Immature natural killer cell (primary cell): Measurements from ENCODE around the gene PCDHB16. TPM values are rescaled to one million over a fixed set of nuclear protein-coding genes. Genes with fewer than 3 reads are reported as not detected.
"Not testable (repeated sequence)": the region's sequence is repeated elsewhere in the genome, so short reads cannot be mapped to it uniquely, and the experiment has no call there.

ENCODE experiments used
- DNase-seq, 3 donors: peaks; one replicate each; pipeline ENCODE4 v3.0.0; 2022; ENCODE audit warnings: mixed read lengths in 1 of 3
- H3K27ac Mint-ChIP-seq, 6 donors: one replicate each; pipeline ENCODE4 v1.8.0; 2020; ENCODE audit warnings: mixed read lengths in 6 of 6, mild to moderate bottlenecking in 5 of 6, inconsistent platforms in 4 of 6, moderate library complexity in 3 of 6
- H3K27me3 Mint-ChIP-seq, 3 donors: one replicate each; pipeline ENCODE4 v1.8.0; 2020 to 2021; ENCODE audit warnings: low read depth in 3 of 3, mild to moderate bottlenecking in 3 of 3, mixed read lengths in 3 of 3, moderate library complexity in 3 of 3, inconsistent platforms in 1 of 3
- H3K36me3 Mint-ChIP-seq, 3 donors: one replicate each; pipeline ENCODE4 v1.8.0; 2020; ENCODE audit warnings: mixed read lengths in 3 of 3, inconsistent platforms in 2 of 3, mild to moderate bottlenecking in 2 of 3
- H3K4me1 Mint-ChIP-seq, 2 donors: one replicate each; pipeline ENCODE4 v1.8.0; 2020; ENCODE audit warnings: inconsistent platforms in 2 of 2, mild to moderate bottlenecking in 2 of 2, mixed read lengths in 2 of 2, moderate library complexity in 1 of 2
- H3K4me3 Mint-ChIP-seq, 5 donors: one replicate each; pipeline ENCODE4 v1.8.0; 2020; ENCODE audit warnings: mild to moderate bottlenecking in 5 of 5, mixed read lengths in 5 of 5, inconsistent platforms in 3 of 5, moderate library complexity in 3 of 5
- H3K9me3 Mint-ChIP-seq, 6 donors: one replicate each; pipeline ENCODE4 v1.8.0; 2020; ENCODE audit warnings: mild to moderate bottlenecking in 6 of 6, mixed read lengths in 6 of 6, inconsistent platforms in 4 of 6, moderate library complexity in 3 of 6
- polyA plus RNA-seq, 3 donors: library from polyadenylated mRNA; unstranded; fragments of 300-500 nt; fragmentation: Illumina TruSeq; gene quantifications; one replicate each; pipeline ENCODE4 v1.2.3, GENCODE V29; 2021

The PCDHB16 gene
- polyA plus RNA-seq, 3 donors from 2014 or later, result not detected

DNA sequence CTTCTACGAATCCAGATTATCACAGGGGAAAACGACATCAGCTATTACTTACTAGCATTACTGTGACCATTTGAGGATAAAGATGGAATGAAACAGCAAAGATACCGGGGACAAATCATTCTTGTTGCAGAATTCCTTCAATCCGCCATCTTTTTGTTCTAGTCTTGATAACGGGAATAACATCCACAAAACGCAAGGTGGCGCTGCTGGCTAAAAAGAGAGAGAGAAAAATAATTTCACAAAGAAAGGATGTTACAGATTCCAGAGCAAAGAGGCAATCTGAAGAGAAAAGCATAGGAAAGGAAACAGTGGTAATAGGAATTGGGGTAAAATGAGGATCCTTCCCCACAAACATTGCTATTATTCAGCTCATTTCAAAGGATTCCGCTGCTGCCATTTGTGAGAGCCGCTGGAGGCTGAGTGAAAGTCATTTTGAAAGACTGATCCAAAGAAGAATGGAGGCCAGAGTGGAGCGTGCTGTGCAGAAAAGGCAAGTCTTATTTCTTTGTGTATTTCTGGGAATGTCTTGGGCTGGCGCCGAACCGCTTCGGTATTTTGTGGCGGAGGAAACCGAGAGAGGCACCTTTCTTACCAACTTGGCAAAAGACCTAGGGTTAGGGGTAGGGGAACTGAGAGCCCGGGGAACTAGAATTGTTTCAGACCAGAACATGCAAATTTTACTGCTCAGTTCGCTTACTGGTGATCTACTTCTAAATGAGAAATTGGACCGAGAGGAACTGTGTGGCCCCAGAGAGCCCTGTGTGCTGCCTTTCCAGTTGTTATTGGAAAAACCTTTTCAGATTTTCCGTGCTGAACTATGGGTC, 9.6 kb upstream of the PCDHB16 start, which contains the start of gene PCDHB7:
PCDHB7 (plus strand) TSS at position 264 of the 824 bp plus-strand sequence; CDS start at position 456, 192 bp downstream.
- no peaks in the 10 kb centered on the region for H3K4me1 Mint-ChIP-seq
- peaks cover 7 to 15% (median 11%) of the 10 kb centered on the region in 6 donors for H3K9me3 Mint-ChIP-seq
- peak in 1 of 3 donors; percentile 9 for DNase-seq
- H3K4me3 Mint-ChIP-seq, result peak within 1 kb of the TSS in 1 of 5 donors; percentile 11
- H3K27ac Mint-ChIP-seq, result no peak within 1 kb of the TSS
- H3K36me3 Mint-ChIP-seq, result peaks cover 0 to 5% (median 0%) of the 10 kb centered on the region in 3 donors
- H3K27me3 Mint-ChIP-seq, result peaks cover 5 to 18% (median 7%) of the 10 kb centered on the region in 3 donors

DNA sequence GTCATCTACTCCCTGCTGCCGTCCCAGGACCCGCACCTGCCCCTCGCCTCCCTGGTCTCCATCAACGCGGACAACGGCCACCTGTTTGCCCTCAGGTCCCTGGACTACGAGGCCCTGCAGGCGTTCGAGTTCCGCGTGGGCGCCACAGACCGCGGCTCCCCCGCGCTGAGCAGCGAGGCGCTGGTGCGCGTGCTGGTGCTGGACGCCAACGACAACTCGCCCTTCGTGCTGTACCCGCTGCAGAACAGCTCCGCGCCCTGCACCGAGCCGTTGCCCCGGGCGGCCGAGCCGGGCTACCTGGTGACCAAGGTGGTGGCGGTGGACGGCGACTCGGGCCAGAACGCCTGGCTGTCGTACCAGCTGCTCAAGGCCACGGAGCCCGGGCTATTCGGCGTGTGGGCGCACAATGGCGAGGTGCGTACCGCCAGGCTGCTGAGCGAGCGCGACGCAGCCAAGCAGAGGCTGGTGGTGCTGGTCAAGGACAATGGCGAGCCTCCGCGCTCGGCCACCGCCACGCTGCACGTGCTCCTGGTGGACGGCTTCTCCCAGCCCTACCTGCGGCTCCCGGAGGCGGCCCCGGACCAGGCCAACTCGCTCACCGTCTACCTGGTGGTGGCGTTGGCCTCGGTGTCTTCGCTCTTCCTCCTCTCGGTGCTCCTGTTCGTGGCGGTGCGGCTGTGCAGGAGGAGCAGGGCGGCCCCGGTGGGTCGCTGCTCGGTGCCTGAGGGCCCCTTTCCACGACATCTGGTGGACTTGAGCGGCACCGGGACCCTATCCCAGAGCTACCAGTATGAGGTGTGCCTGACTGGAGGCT, 7.7 kb upstream of the PCDHB16 start:
- Mint-ChIP-seq H3K9me3 (peaks cover 4 to 12% (median 7%) of the 10 kb centered on the region in 6 donors), H3K27me3 (peaks cover 5 to 15% (median 7%) of the 10 kb centered on the region in 3 donors)
- not testable (repeated sequence) for H3K27ac Mint-ChIP-seq, H3K4me3 Mint-ChIP-seq, H3K36me3 Mint-ChIP-seq, DNase-seq, H3K4me1 Mint-ChIP-seq

DNA sequence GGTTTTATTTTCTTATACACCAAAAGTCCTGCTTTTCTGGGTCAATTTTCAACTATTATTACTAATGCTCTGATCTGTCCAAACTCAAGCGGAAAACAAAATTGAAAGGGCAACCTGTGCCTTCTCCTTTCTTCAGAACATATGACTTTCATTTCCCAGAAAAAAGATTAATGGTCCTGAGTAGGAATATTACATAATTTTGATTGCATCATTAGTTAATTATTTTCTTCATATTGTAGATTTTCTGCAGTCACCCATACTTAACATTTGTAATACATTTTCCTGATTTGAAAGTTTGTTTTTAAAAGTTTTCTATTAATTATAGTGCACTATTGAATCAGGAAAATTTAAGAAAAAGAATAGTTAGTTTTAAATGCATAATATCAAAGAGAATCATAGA, 6.3 kb upstream of the PCDHB16 start:
- Mint-ChIP-seq H3K4me3 (no peak overlapping the region), H3K27me3 (peaks cover 5 to 13% (median 7%) of the 10 kb centered on the region in 3 donors), H3K9me3 (peaks cover 5 to 13% (median 10%) of the 10 kb centered on the region in 6 donors), H3K4me1 (no peaks in the 10 kb centered on the region), H3K36me3 (peaks cover 0 to 5% (median 0%) of the 10 kb centered on the region in 3 donors), H3K27ac (no peak overlapping the region)
- no peak for DNase-seq

DNA sequence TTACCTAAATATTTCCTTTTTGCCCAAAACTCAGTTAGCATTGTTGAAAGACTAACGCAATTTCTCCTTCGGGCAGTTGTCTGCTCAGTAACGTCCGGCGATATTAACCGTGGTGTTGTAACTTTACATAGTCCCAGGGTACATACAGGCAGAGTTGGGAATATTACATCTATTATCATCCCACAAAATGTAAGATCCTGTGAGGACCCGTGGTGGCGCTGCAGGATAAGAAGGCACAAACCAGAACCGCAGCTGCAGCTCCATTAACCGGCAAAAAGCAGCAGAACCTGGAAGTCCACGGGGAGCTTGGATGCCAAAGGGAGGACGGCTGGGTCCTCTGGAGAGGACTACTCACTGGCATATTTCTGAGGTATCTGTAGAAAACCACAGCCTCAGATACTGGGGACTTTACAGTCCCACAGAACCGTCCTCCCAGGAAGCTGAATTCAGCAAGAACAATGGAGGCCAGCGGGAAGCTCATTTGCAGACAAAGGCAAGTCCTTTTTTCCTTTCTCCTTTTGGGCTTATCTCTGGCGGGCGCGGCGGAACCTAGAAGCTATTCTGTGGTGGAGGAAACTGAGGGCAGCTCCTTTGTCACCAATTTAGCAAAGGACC, 4.5 kb upstream of the PCDHB16 start, which contains the start of gene PCDHB8:
PCDHB8 (plus strand) TSS at position 214 of the 615 bp plus-strand sequence; CDS start at position 459, 245 bp downstream.
- H3K4me3 Mint-ChIP-seq, DNase-seq, H3K27ac Mint-ChIP-seq, H3K4me1 Mint-ChIP-seq, H3K36me3 Mint-ChIP-seq: not testable (repeated sequence)
- Mint-ChIP-seq H3K9me3 (peaks cover 5 to 16% (median 12%) of the 10 kb centered on the region in 6 donors), H3K27me3 (peaks cover 6 to 18% (median 10%) of the 10 kb centered on the region in 3 donors)

DNA sequence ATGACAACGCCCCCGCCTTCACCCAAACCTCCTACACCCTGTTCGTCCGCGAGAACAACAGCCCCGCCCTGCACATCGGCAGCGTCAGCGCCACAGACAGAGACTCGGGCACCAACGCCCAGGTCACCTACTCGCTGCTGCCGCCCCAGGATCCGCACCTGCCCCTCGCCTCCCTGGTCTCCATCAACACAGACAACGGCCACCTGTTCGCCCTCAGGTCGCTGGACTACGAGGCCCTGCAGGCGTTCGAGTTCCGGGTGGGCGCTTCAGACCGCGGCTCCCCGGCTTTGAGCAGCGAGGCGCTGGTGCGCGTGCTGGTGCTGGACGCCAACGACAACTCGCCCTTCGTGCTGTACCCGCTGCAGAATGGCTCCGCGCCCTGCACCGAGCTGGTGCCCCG, 2.8 kb upstream of the PCDHB16 start:
- Mint-ChIP-seq H3K27me3 (peaks cover 2 to 20% (median 10%) of the 10 kb centered on the region in 3 donors), H3K9me3 (peaks cover 3 to 20% (median 16%) of the 10 kb centered on the region in 6 donors)
- H3K4me1 Mint-ChIP-seq, DNase-seq, H3K4me3 Mint-ChIP-seq, H3K36me3 Mint-ChIP-seq, H3K27ac Mint-ChIP-seq: not testable (repeated sequence)

DNA sequence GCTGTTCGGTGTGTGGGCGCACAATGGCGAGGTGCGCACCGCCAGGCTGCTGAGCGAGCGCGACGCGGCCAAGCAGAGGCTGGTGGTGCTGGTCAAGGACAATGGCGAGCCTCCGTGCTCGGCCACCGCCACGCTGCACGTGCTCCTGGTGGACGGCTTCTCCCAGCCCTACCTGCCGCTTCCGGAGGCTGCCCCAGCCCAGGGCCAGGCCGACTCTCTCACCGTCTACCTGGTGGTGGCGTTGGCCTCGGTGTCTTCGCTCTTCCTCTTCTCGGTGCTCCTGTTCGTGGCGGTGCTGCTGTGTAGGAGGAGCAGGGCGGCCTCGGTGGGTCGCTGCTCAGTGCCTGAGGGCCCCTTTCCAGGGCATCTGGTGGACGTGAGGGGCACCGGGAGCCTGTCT, 2.3 kb upstream of the PCDHB16 start:
- not testable (repeated sequence) for H3K36me3 Mint-ChIP-seq, H3K4me3 Mint-ChIP-seq, DNase-seq, H3K4me1 Mint-ChIP-seq, H3K27ac Mint-ChIP-seq
- Mint-ChIP-seq H3K9me3 (peaks cover 4 to 23% (median 20%) of the 10 kb centered on the region in 6 donors), H3K27me3 (peaks cover 2 to 21% (median 10%) of the 10 kb centered on the region in 3 donors)

DNA sequence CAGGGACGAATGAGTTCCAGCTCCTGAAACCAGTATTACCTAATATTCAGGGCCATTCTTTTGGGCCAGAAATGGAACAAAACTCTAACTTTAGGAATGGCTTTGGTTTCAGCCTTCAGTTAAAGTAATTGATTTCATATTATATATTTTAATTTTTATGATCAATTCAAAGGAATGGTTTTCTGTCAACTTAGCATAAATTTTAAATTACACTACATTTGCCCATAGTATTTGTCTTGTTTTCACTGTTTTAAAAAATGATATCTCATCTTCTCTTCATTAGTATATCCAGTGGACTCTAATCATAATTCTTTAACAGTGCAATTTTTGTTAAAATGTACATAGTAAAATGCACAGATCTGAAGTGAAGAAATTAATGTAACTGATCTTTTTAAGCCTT, 1.9 kb upstream of the PCDHB16 start:
- H3K4me1 Mint-ChIP-seq, result no peaks in the 10 kb centered on the region
- no peak for DNase-seq
- H3K36me3 Mint-ChIP-seq, result peaks cover 0 to 13% (median 4%) of the 10 kb centered on the region in 3 donors
- H3K4me3 Mint-ChIP-seq, result no peak overlapping the region
- H3K9me3 Mint-ChIP-seq, result peaks cover 7 to 26% (median 19%) of the 10 kb centered on the region in 6 donors
- H3K27ac Mint-ChIP-seq, result no peak overlapping the region
- peaks cover 2 to 21% (median 6%) of the 10 kb centered on the region in 3 donors for H3K27me3 Mint-ChIP-seq

DNA sequence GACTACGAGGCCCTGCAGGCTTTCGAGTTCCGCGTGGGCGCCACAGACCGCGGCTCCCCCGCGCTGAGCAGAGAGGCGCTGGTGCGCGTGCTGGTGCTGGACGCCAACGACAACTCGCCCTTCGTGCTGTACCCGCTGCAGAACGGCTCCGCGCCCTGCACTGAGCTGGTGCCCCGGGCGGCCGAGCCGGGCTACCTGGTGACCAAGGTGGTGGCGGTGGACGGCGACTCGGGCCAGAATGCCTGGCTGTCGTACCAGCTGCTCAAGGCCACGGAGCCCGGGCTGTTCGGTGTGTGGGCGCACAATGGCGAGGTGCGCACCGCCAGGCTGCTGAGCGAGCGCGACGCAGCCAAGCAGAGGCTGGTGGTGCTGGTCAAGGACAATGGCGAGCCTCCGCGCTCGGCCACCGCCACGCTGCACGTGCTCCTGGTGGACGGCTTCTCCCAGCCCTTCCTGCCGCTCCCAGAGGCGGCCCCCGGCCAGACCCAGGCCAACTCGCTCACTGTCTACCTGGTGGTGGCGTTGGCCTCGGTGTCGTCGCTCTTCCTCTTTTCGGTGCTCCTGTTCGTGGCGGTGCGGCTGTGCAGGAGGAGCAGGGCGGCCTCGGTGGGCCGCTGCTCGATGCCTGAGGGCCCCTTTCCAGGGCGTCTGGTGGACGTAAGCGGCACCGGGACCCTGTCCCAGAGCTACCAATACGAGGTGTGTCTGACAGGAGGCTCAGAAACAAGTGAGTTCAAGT, 2.1 kb downstream of the PCDHB16 start:
- H3K9me3 Mint-ChIP-seq, result peaks cover 17 to 46% (median 27%) of the 10 kb centered on the region in 6 donors
- peaks cover 5 to 28% (median 12%) of the 10 kb centered on the region in 3 donors for H3K27me3 Mint-ChIP-seq
- H3K4me1 Mint-ChIP-seq, H3K4me3 Mint-ChIP-seq, H3K27ac Mint-ChIP-seq, DNase-seq: not testable (repeated sequence)
- H3K36me3 Mint-ChIP-seq, result peaks cover 4 to 13% (median 4%) of the 10 kb centered on the region in 3 donors

DNA sequence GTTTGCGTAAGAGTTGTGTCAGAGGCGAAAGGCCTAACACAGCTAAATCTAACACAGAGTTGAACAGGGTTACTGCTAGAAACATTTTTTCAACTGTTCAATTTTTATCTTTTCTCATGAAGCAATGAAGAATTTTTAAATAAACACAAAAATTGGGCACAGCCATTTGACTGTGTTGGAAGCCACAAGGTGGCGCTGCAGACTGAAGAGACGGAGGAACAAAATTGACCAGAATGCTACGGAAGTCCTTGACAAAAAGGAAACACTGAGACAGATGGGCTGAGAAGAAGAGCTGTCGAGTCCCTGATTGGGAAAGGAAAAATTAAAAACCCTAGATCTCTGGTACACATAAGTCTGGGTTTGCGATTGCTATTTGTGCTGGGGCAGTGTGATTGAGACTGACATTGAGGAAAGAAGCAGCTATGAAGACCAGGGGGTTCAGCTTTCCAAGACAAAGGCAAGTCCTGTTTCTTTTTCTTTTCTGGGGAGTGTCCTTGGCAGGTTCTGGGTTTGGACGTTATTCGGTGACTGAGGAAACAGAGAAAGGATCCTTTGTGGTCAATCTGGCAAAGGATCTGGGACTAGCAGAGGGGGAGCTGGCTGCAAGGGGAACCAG, 4.8 kb downstream of the PCDHB16 start, which contains the start of gene PCDHB9:
PCDHB9 (plus strand) TSS at position 265 of the 616 bp plus-strand sequence; CDS start at position 423, 158 bp downstream.
- no peak within 1 kb of the TSS for H3K27ac Mint-ChIP-seq
- peak within 1 kb of the TSS in 4 of 5 donors; percentile 0 to 52 (median 40) for H3K4me3 Mint-ChIP-seq
- H3K4me1 Mint-ChIP-seq, result peaks cover 5 to 6% of the 10 kb centered on the region in 2 donors
- H3K9me3 Mint-ChIP-seq, result peaks cover 14 to 69% (median 29%) of the 10 kb centered on the region in 6 donors
- peak in 1 of 3 donors; percentile 10 for DNase-seq
- H3K36me3 Mint-ChIP-seq, result peaks cover 4 to 17% (median 4%) of the 10 kb centered on the region in 3 donors
- H3K27me3 Mint-ChIP-seq, result peaks cover 4 to 36% (median 19%) of the 10 kb centered on the region in 3 donors

DNA sequence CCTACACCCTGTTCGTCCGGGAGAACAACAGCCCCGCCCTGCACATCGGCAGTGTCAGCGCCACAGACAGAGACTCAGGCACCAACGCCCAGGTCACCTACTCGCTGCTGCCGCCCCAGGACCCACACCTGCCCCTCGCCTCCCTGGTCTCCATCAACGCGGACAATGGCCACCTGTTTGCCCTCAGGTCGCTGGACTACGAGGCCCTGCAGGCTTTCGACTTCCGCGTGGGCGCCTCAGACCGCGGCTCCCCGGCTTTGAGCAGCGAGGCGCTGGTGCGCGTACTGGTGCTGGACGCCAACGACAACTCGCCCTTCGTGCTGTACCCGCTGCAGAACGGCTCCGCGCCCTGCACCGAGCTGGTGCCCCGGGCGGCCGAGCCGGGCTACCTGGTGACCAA, 6.5 kb downstream of the PCDHB16 start:
- not testable (repeated sequence) for H3K4me1 Mint-ChIP-seq, H3K27ac Mint-ChIP-seq, DNase-seq
- Mint-ChIP-seq H3K4me3 (peak overlapping the region in 1 of 5 donors; percentile 2), H3K9me3 (peaks cover 11 to 66% (median 32%) of the 10 kb centered on the region in 6 donors), H3K27me3 (peaks cover 6 to 33% (median 18%) of the 10 kb centered on the region in 3 donors), H3K36me3 (peaks cover 3 to 13% (median 4%) of the 10 kb centered on the region in 3 donors)

DNA sequence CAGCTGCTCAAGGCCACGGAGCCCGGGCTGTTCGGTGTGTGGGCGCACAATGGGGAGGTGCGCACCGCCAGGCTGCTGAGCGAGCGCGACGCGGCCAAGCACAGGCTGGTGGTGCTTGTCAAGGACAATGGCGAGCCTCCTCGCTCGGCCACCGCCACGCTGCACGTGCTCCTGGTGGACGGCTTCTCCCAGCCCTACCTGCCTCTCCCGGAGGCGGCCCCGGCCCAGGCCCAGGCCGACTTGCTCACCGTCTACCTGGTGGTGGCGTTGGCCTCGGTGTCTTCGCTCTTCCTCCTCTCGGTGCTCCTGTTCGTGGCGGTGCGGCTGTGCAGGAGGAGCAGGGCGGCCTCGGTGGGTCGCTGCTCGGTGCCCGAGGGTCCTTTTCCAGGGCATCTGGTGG, 6.9 kb downstream of the PCDHB16 start:
- H3K4me3 Mint-ChIP-seq, DNase-seq, H3K4me1 Mint-ChIP-seq, H3K27ac Mint-ChIP-seq: not testable (repeated sequence)
- H3K36me3 Mint-ChIP-seq, result peaks cover 3 to 13% (median 4%) of the 10 kb centered on the region in 3 donors
- peaks cover 10 to 65% (median 32%) of the 10 kb centered on the region in 6 donors for H3K9me3 Mint-ChIP-seq
- peaks cover 6 to 33% (median 18%) of the 10 kb centered on the region in 3 donors for H3K27me3 Mint-ChIP-seq

DNA sequence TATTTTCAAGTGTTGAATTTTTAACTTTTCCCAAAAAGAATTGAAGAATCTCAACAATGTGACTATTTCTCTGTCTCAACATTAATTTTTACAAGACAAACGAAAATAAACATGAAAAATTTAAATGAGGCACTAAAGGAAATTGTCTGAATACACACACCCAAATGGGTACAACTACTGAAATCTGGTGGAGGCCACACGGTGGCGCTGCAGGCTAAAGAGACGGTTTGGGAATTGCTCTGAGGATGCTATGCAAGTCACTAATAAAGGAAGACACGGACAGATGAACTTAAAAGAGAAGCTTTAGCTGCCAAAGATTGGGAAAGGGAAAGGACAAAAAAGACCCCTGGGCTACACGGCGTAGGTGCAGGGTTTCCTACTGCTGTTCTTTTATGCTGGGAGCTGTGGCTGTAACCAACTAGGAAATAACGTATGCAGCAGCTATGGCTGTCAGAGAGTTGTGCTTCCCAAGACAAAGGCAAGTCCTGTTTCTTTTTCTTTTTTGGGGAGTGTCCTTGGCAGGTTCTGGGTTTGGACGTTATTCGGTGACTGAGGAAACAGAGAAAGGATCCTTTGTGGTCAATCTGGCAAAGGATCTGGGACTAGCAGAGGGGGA, 10.0 kb downstream of the PCDHB16 start, which contains the start of gene PCDHB10:
PCDHB10 (plus strand) TSS at position 244 of the 616 bp plus-strand sequence; CDS start at position 444, 200 bp downstream.
- H3K9me3 Mint-ChIP-seq, result peaks cover 6 to 71% (median 37%) of the 10 kb centered on the region in 6 donors

More for the DNA sequence above, 10.0 kb downstream of the PCDHB16 start, which contains the start of gene PCDHB10:
- Mint-ChIP-seq H3K4me1 (peaks cover under 1 to 3% of the 10 kb centered on the region in 2 donors), H3K36me3 (peaks cover 0 to 10% (median 3%) of the 10 kb centered on the region in 3 donors), H3K27me3 (peaks cover 4 to 31% (median 16%) of the 10 kb centered on the region in 3 donors), H3K4me3 (peak within 1 kb of the TSS in 1 of 5 donors; percentile 33), H3K27ac (no peak within 1 kb of the TSS)
- DNase-seq, result peak in 1 of 3 donors; percentile 3
